Erythroblast (primary cell): ENCODE results near the gene POLR1E.

ENCODE experiments used
- DNase-seq, 2 experiments: peaks; one replicate each; lab custom pipeline; 2025; lab: John Stamatoyannopoulos, UW
- GATA1 ChIP-seq: IDR thresholded peaks from 2 replicates; pipeline ENCODE4 v1.6.1; 2011; ENCODE audit warnings: low read depth, mild to moderate bottlenecking, control low read depth, low read length, moderate library complexity
- POLR2A ChIP-seq: IDR thresholded peaks from 2 replicates; pipeline ENCODE4 v1.6.1; 2011; ENCODE audit warnings: mild to moderate bottlenecking, low read length

Gene POLR1E, protein sequence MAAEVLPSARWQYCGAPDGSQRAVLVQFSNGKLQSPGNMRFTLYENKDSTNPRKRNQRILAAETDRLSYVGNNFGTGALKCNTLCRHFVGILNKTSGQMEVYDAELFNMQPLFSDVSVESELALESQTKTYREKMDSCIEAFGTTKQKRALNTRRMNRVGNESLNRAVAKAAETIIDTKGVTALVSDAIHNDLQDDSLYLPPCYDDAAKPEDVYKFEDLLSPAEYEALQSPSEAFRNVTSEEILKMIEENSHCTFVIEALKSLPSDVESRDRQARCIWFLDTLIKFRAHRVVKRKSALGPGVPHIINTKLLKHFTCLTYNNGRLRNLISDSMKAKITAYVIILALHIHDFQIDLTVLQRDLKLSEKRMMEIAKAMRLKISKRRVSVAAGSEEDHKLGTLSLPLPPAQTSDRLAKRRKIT

DNA sequence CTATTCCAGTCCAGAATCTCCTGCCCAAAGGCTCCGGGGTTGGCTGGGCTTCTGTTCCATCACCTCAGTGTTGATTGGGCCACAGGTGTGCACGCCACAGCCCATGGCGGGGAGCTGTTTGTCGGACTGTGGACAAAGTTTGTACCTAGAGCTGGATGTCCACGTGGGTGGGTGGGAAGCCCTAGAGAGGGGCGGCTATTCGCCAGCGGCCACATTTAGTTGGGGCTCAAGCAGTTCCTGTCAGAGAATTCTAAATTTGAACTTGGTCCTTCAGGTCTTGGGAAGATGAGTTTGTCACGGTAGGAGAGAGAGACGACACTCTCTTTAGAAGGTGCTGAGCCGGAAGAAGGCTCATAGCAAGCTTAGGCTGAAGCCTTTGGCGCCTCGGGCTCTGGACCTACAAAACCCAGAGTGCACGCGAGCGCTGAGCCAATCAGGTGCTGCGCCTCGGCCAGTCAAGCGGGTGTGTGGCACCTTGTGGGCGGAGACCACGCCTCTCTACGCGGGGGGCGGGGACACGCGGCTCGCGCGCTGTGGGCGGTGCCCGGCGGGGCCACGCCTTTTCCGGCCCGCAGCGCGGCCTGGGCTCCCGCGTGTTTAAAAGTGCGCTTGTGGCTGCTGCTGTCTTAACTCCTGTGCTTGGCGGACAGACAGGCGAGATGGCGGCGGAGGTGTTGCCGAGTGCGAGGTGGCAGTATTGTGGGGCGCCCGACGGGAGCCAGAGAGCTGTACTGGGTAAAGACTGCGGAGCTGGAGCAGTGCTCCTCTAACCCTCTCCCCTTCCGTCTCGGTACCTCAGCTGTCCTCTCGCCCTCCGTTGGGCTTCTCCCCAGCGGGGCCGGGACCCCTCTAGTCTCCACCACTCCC, at the start of gene POLR1E:
TSS of gene POLR1E (plus strand) at position 560 of the 867 bp plus-strand sequence. CDS start at position 660, 100 bp downstream.
- TF ChIP-seq POLR2A (peak; percentile 89), GATA1 (no peak)

DNA sequence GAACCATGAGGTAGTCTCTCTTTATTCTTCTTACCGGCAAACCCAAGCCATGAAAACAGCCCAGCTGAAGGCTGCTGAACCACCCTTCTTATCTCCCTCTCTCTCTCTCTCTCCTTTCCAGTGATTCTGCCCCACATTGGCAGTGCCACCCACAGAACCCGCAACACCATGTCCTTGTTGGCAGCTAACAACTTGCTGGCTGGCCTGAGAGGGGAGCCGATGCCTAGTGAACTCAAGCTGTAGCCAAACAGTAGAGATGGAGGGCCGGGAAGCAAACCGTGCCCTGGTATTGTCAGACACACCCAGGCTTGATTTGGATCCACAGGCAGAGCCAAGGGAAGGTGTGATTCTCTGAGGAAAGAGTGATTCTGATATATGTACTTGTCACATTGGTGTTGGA, 49.2 kb upstream of the POLR1E start:
- TF ChIP-seq GATA1 (no peak), POLR2A (no peak)
- no peak for DNase-seq

More for the DNA sequence above, at the start of gene POLR1E:
- DNase-seq: peak; percentile 95 to 96

DNA sequence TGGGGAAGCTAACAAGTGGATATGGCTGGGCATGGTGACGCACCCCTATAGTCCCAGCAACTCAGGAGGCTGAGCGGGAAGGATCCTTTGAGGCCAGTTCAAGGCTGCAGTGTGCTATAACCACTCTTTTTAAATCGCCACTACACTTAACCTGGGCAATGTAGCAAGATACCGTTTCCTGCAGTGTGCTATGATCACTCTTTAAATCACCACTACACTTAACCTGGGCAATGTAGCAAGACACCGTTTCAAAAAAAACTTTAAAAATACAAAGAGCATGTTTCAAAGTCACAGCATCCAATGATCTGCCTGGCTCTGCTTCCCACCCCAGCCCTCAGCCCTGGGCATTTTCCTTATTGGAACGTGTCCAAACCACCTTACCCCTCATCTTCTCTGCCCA, 48.7 kb upstream of the POLR1E start:
- DNase-seq: no peak
- TF ChIP-seq GATA1 (no peak), POLR2A (no peak)

DNA sequence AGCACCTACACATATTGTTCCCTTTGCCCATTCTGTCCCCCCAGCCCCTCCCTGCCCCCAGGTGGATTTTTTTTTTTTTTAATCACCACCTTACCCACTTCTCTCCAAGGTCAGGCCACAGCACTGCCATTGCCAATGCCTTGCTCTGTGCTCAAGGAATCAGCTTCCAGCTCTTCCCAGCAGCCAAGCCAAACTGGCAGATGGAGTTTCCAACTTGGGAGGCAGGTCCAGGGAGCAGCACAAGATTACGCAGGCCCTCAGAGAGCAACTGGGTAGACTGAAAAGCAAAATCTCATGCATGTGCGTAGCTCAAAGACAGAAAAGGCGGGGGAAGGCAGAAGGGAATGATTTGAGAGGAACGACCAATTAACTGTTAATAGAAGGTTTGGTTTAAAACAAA, 48.1 kb upstream of the POLR1E start:
- TF ChIP-seq POLR2A (no peak), GATA1 (no peak)
- no peak for DNase-seq

DNA sequence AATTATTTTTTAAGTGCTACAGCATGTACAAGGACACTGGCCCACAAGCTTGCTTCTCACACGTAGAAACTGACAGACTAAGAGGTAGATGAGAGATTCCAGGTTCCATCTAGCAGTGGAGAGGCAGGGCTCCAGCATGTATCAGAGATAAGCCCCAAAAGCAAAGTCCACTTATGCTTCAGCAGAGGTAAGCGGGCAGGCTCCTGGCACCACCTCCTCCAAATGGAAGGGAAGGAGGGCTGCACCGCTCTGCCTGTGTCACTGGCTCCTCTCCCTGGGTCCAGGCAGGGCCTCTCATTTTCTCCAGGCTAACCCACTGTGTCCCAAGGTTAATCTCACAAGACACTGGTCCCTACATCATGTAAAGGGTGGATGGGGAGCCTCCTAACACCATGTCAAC, 47.4 kb upstream of the POLR1E start:
- DNase-seq: no peak
- TF ChIP-seq POLR2A: no peak
- TF ChIP-seq GATA1: no peak

DNA sequence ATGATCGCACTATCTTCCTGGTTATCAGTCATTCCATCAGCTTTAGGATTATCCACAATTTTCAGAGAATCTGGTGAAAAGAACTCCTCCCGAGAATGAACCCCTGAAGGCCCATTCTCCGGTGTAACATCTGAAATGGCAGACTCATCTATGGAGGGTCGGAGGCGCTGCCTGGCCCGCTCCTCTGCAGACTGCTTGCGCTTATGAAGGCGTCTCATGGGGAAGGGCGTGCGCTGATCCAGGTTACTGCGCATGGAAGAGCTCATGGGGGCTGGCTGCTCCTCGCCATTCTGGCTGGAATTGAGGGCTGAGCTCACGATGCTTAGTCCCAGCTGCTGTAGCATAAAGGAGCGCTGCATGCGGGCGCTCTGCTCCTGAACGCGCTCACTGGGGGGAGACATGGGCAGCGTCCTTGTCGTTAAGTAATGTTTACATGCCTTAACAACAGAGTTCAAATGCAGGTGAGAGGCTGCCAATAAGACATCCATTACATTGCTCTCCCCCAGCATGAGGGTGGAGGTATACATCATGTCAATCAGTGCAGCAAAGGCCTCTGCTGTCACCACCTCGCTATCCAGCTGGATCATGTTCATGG, 43.9 kb upstream of the POLR1E start:
- no peak for DNase-seq
- no peak for TF ChIP-seq GATA1
- TF ChIP-seq POLR2A: no peak

DNA sequence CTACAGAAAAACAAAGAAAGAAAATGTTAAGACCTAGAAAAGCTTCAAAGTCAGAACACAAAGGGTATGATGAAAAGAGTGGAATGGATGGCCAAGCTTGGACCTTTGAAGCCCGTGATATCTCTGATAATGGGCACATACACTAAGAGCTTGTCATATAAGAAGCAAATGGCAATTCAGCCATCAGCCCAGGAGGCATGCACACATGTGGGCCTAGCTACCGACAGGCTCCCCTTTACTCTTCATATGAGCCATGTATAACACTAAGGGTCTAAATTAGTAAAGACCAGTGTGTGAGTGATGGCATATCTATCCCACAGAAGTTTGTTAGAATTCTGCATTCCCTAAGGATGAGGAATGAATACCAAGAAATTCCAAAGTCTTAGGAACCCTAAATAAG, 43.2 kb upstream of the POLR1E start:
- TF ChIP-seq POLR2A (no peak), GATA1 (no peak)
- DNase-seq: no peak

DNA sequence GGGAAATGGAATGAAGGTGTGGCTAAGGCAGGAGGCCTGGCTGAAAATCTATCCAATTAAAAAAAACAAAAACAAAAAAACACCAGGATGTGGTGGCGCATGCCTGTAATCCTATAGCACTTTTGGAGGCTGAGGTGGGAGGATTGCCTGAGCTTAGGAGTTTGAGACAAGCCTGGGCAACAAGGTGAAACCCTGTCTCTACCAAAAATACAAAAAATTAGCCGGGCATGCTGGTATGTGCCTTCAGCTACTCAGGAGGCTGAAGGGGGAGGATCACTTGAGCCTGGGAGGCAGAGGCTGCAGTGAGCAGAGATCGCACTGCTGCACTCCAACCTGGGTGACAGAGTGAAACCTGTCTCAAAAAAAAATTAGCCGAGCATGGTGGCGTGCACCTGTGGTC, 42.2 kb upstream of the POLR1E start:
- no peak for TF ChIP-seq POLR2A
- TF ChIP-seq GATA1: no peak
- no peak for DNase-seq

DNA sequence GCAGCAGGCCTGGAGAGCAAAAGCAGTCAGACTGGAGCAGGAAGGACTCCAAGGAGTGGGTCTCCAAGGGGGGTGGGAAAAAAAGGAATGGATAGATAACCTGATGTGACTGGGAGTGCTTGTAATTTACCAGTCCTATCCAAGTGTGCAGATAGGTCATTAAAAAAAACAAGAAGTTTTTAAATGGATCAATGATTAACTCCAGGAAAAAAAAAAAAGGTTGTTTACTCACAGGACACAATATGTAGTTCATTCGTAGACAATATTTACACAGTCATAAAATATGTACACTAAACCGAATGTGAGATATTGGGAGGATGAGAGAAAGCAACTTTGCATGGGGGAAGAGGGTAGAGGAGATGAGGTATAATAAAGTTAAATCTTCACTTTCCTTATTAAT, 40.9 kb upstream of the POLR1E start:
- TF ChIP-seq GATA1 (no peak), POLR2A (no peak)
- DNase-seq: no peak

DNA sequence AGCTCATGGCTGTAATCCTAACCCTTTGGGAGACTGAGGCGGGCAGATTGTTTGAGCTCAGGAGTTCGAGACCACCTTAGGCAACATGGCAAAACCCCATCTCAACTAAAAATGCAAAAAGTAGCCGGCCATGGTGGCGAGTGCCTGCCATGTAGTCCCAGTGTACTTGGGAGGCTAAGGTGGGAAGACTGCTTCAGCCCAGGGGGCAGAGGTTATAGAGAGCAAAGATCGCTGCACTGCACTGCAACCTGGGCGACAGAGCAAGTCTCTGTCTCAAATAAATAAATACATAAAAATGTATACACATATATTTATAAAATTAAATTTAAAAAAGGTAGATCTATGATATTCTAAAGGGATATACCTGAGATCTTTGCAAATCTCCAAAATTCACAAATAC, 39.9 kb upstream of the POLR1E start:
- DNase-seq: no peak
- TF ChIP-seq GATA1: no peak
- no peak for TF ChIP-seq POLR2A

DNA sequence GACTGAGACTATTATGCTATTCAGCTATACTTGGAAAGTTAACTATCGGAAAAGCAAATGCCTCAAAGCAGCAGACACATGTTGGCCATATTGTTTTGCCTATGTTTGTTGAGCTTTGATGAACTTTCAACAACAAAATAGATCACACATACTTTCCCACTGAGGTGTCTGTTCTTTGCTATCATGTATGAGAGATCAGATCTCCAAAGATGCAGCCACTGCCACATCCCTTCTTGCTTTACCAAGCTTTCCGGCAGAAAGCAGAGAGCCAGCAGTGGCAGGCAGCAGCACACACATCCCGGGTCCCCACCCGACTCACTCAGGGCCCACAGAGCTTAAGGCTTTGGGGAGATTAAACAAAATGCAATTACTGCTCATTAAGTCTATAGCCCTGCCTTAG, 39.3 kb upstream of the POLR1E start:
- no peak for DNase-seq
- TF ChIP-seq GATA1: no peak
- TF ChIP-seq POLR2A: no peak

DNA sequence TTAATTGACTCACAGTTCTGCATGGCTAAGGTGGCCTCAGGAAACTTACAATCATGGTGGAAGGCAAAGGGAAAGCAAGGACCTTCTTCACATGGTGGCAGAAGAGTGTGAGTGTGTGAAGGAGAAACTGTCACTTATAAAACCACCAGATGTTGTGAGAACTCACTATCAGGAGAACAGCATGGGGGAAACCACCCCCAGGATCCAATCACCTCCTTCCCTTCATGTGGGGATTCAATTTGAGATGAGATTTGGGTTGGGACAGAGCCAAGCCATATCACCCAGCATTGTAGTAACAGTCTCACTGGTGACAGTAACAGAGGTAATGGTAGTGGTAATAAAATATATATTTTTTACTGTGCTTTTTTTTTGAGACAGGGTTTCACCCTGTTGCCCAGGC, 38.6 kb upstream of the POLR1E start:
- TF ChIP-seq GATA1 (no peak), POLR2A (no peak)
- peak; percentile 8 to 54 for DNase-seq

DNA sequence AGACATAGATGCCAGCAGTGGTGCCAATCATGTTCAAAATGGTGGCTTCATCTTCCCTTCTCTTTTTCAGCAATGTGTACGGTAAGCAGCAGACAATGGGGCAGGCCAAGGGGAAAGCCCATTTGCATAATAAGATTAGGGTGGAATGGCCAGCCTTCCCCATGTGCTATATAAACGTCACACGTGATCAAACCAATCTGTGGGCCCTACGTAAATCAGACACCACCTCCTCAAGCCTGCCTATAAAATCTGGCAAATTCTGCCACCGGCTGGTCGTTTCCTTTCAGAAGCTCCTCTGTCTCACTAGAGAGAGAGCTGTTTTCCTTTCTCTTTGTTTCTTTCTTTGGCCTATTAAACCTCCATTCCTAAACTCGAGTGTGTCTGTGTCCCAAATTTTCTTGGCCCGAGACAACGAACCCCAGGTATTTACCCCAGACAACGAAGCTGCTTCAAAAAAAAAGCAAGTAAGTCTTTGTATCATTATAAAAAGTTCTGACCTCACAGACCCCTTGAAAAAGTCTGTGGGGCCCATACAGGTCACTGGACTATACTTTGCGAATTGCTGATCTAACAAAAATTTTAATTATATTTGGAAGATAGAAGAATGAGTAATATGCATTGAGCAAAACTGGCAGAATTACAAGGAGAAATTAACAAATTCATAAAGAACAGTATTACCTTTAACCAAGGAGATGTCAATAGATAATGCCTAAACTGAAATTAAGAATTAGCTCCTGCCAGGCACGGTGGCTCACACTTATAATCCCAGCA, 35.7 kb upstream of the POLR1E start:
- DNase-seq: no peak
- TF ChIP-seq POLR2A: no peak

DNA sequence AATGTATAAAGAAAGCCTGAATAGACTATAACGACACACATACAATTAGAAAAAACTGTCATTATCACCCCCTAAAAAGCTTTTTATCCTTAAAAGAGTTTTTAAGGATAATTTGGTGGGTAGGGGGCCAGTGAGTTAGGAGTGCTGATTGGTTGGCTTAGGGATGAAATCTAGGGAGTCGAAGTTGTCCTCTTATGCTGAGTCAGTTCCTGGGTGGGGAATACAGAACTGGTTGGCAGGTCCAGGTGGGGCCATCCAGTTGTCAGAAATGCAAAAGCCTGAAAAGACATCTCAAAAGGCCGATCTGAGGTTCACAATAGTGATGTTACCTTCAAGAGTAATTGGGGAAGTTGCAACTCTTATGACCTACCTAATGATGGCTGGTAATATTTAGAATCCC, 34.1 kb upstream of the POLR1E start:
- DNase-seq: no peak
- TF ChIP-seq POLR2A: no peak
- TF ChIP-seq GATA1: no peak
